IMR-90 (cell line): ENCODE data around the gene SRGAP3.

ENCODE experiments used
- CTCF ChIP-seq: conservative IDR thresholded peaks from 2 replicates; pipeline ENCODE4 v1.5.1; 2012; ENCODE audit warnings: mild to moderate bottlenecking, low read depth, low read length, improper control_type of control experiment
- ELK1 ChIP-seq: fragments of 150-350 bp; IDR thresholded peaks from 2 replicates; pipeline ENCODE4 v1.6.1; 2016; ENCODE audit warnings: low read depth, mild to moderate bottlenecking, low read length, moderate library complexity, borderline replicate concordance
- FOS ChIP-seq: fragments of 150-350 bp; IDR thresholded peaks from 2 replicates; pipeline ENCODE4 v1.6.1; 2016; ENCODE audit warnings: low read depth, low read length
- POLR2A ChIP-seq: IDR thresholded peaks from 2 replicates; pipeline ENCODE4 v1.6.1; 2012; ENCODE audit warnings: mild to moderate bottlenecking, low read depth, low read length
- RAD21 ChIP-seq: IDR thresholded peaks from 2 replicates; pipeline ENCODE4 v1.6.1; 2012; ENCODE audit warnings: low read length, improper control_type of control experiment

DNA sequence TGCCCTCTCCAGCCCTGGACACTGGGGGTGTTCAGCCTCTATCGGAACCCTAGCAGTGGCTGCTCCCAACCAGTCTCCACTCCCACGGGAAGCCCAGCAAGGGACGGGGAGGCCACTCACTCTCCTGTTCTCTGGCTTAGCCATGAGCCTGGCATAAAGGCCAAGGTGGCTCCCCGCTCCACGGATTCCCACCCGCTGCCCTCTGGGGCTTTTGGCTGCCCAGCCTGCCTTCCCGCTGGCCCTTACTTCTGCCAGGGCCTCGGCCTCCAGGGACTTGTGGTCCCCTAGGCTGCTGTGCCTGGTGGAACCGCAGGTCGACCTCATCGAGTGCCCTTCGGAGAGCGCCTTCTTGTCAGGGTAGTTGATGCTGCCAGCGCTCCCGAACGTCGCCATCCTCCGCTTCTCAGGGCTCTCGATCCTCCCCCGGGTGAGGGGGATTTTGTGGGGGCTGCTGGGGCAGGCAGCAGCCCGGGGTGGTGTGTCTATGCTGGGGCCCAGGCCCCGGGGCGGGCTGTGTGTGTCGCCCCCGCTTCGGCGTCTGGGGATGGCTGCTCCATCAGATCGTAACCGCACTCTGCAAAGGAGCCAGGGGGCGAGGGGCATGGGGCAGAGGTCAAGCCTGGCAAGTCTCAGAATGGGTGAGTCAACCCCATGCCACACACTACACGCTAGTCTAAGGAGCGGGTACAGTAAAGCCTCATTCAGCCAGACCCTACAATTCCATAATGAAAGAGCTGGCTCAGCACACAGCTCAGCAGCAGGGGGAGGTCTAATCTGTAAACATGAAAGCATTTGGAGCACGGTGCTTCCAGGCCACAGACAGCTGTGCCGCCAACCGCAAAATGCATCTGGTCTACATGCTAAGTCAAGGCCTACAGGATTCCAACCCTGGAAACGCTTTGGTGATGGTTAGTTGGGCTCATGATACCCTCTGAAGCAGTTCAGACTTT is 258.9 kb downstream of the SRGAP3 start:
- TF ChIP-seq CTCF, result no peak
- no peak for TF ChIP-seq ELK1
- no peak for TF ChIP-seq RAD21
- no peak for TF ChIP-seq POLR2A
- no peak for TF ChIP-seq FOS
